ENCODE results near the gene PKNOX2.

Gene PKNOX2

GRCh38 chr11:125457814-125458343 is 293.3 kb downstream of the PKNOX2 start:
- Histone ChIP-seq H4K12ac (ENCODE audit: low read depth, low read length) (no peak overlapping the region), H2BK12ac (ENCODE audit: low read length) (no peak overlapping the region), H3K27me3 (ENCODE audit: insufficient read depth, low read length) (no peaks in the 10 kb centered on the region), H3K4ac (ENCODE audit: low read depth, low read length) (no peak overlapping the region), H3K4me1 (ENCODE audit: control insufficient read depth in 1 of 2, insufficient read depth in 2 of 2, low read length in 2 of 2) (peaks cover 0 to 3% of the 10 kb centered on the region in 2 experiments), H2AK5ac (ENCODE audit: low read length) (no peak overlapping the region), H3K23ac (ENCODE audit: low read length) (no peak overlapping the region), H4K91ac (ENCODE audit: low read depth, low read length) (no peak overlapping the region), H2BK120ac (ENCODE audit: insufficient read depth, low read length, poor library complexity) (no peak overlapping the region), H3K9ac (ENCODE audit: low read length) (no peak overlapping the region), H3K9me3 (ENCODE audit: insufficient read depth, low read depth, low read length) (no peaks in the 10 kb centered on the region), H4K8ac (ENCODE audit: low read depth, low read length) (no peak overlapping the region), H3K4me3 (ENCODE audit: low read depth, low read length) (no peak overlapping the region), H2AFZ (ENCODE audit: insufficient read depth, low read length, poor library complexity) (no peak overlapping the region), H3K14ac (ENCODE audit: low read length) (no peak overlapping the region), H3K79me1 (ENCODE audit: low read length) (no peaks in the 10 kb centered on the region), H3K4me2 (ENCODE audit: low read length) (peak overlapping the region; percentile 28), H3K79me2 (ENCODE audit: control insufficient read depth, insufficient read depth, low read length, poor library complexity) (no peaks in the 10 kb centered on the region), H3K36me3 (ENCODE audit: control insufficient read depth in 1 of 2, insufficient read depth in 2 of 2, low read length in 2 of 2) (no peaks in the 10 kb centered on the region), H3K18ac (ENCODE audit: low read length) (no peak overlapping the region), H2BK5ac (ENCODE audit: low read depth, low read length, poor library complexity) (no peak overlapping the region), H3K27ac (ENCODE audit: low read depth, low read length) (no peak overlapping the region)
- no CpG with 5 or more reads among the region's 12 CpGs for WGBS (ENCODE audit: extremely low coverage, insufficient coverage, insufficient read length)
- peak in 1 of 2 donors; percentile 6 for DNase-seq

DNA sequence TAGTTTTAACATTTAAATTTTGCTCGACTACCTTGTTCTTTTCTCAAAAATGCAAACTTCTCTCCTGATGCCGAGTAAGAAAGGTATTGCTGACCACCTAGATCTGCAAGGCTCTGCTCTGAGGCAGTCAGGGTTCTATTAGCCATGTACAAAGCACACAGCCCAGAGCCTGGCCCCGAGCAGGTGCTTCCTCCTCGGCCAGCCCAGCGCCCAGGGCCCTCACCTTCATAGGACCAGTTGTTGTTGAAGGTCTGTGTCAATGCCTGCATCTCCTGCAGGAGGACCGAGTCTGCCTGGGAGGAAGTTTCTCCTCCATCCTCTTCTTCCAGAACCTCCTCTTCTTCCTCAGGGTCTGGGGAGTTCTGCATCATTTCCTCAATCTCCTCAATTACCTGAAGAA is 295.7 kb downstream of the PKNOX2 start:
- Histone ChIP-seq H3K27ac (ENCODE audit: low read depth, low read length) (no peak overlapping the region), H3K4me3 (ENCODE audit: low read depth, low read length) (no peak overlapping the region), H3K79me2 (ENCODE audit: control insufficient read depth, insufficient read depth, low read length, poor library complexity) (no peaks in the 10 kb centered on the region), H3K36me3 (ENCODE audit: control insufficient read depth in 1 of 2, insufficient read depth in 2 of 2, low read length in 2 of 2) (no peaks in the 10 kb centered on the region), H3K4me2 (ENCODE audit: low read length) (no peak overlapping the region), H3K9me3 (ENCODE audit: insufficient read depth, low read depth, low read length) (no peaks in the 10 kb centered on the region), H3K14ac (ENCODE audit: low read length) (no peak overlapping the region), H3K79me1 (ENCODE audit: low read length) (no peaks in the 10 kb centered on the region), H4K91ac (ENCODE audit: low read depth, low read length) (no peak overlapping the region), H2AFZ (ENCODE audit: insufficient read depth, low read length, poor library complexity) (no peak overlapping the region), H3K23ac (ENCODE audit: low read length) (no peak overlapping the region), H2BK120ac (ENCODE audit: insufficient read depth, low read length, poor library complexity) (no peak overlapping the region), H2BK12ac (ENCODE audit: low read length) (no peak overlapping the region), H2AK5ac (ENCODE audit: low read length) (no peak overlapping the region), H3K4ac (ENCODE audit: low read depth, low read length) (no peak overlapping the region), H3K27me3 (ENCODE audit: insufficient read depth, low read length) (no peaks in the 10 kb centered on the region), H3K9ac (ENCODE audit: low read length) (no peak overlapping the region), H2BK5ac (ENCODE audit: low read depth, low read length, poor library complexity) (no peak overlapping the region), H4K12ac (ENCODE audit: low read depth, low read length) (no peak overlapping the region), H3K18ac (ENCODE audit: low read length) (no peak overlapping the region), H4K8ac (ENCODE audit: low read depth, low read length) (no peak overlapping the region), H3K4me1 (ENCODE audit: control insufficient read depth in 1 of 2, insufficient read depth in 2 of 2, low read length in 2 of 2) (peaks cover 0 to 3% of the 10 kb centered on the region in 2 experiments)
- no CpG with 5 or more reads among the region's 6 CpGs for WGBS (ENCODE audit: extremely low coverage, insufficient coverage, insufficient read length)
- DNase-seq, result no peak

GRCh38 chr11:125463590-125464269 is 299.2 kb downstream of the PKNOX2 start:
- Histone ChIP-seq H3K4me1 (ENCODE audit: control insufficient read depth in 1 of 2, insufficient read depth in 2 of 2, low read length in 2 of 2) (no peaks in the 10 kb centered on the region), H3K14ac (ENCODE audit: low read length) (no peak overlapping the region), H2BK120ac (ENCODE audit: insufficient read depth, low read length, poor library complexity) (no peak overlapping the region), H3K18ac (ENCODE audit: low read length) (no peak overlapping the region), H3K23ac (ENCODE audit: low read length) (no peak overlapping the region), H3K27ac (ENCODE audit: low read depth, low read length) (no peak overlapping the region), H3K9ac (ENCODE audit: low read length) (no peak overlapping the region), H3K4me2 (ENCODE audit: low read length) (no peak overlapping the region), H3K27me3 (ENCODE audit: insufficient read depth, low read length) (no peaks in the 10 kb centered on the region), H4K8ac (ENCODE audit: low read depth, low read length) (no peak overlapping the region), H4K91ac (ENCODE audit: low read depth, low read length) (no peak overlapping the region), H3K9me3 (ENCODE audit: insufficient read depth, low read depth, low read length) (no peaks in the 10 kb centered on the region), H2BK12ac (ENCODE audit: low read length) (no peak overlapping the region), H3K79me2 (ENCODE audit: control insufficient read depth, insufficient read depth, low read length, poor library complexity) (no peaks in the 10 kb centered on the region), H3K36me3 (ENCODE audit: control insufficient read depth in 1 of 2, insufficient read depth in 2 of 2, low read length in 2 of 2) (no peaks in the 10 kb centered on the region), H2AFZ (ENCODE audit: insufficient read depth, low read length, poor library complexity) (no peak overlapping the region), H2BK5ac (ENCODE audit: low read depth, low read length, poor library complexity) (no peak overlapping the region), H3K4ac (ENCODE audit: low read depth, low read length) (no peak overlapping the region), H3K4me3 (ENCODE audit: low read depth, low read length) (no peak overlapping the region), H2AK5ac (ENCODE audit: low read length) (no peak overlapping the region), H4K12ac (ENCODE audit: low read depth, low read length) (no peak overlapping the region), H3K79me1 (ENCODE audit: low read length) (no peaks in the 10 kb centered on the region)
- no CpG with 5 or more reads among the region's 5 CpGs for WGBS (ENCODE audit: extremely low coverage, insufficient coverage, insufficient read length)
- DNase-seq, result no peak

GRCh38 chr11:125464270-125464662 is 299.7 kb downstream of the PKNOX2 start:
- no peak overlapping the region for H2AK5ac ChIP-seq (ENCODE audit: low read length)
- H3K23ac ChIP-seq (ENCODE audit: low read length), result no peak overlapping the region
- no peak overlapping the region for H4K8ac ChIP-seq (ENCODE audit: low read depth, low read length)
- H3K27me3 ChIP-seq (ENCODE audit: insufficient read depth, low read length), result no peaks in the 10 kb centered on the region
- no peak overlapping the region for H3K4me2 ChIP-seq (ENCODE audit: low read length)
- no peaks in the 10 kb centered on the region for H3K36me3 ChIP-seq (ENCODE audit: control insufficient read depth in 1 of 2, insufficient read depth in 2 of 2, low read length in 2 of 2)
- no peak overlapping the region for H2AFZ ChIP-seq (ENCODE audit: insufficient read depth, low read length, poor library complexity)
- no peak overlapping the region for H2BK120ac ChIP-seq (ENCODE audit: insufficient read depth, low read length, poor library complexity)
- DNase-seq, result no peak
- no peak overlapping the region for H3K18ac ChIP-seq (ENCODE audit: low read length)
- H3K9ac ChIP-seq (ENCODE audit: low read length), result no peak overlapping the region
- H3K27ac ChIP-seq (ENCODE audit: low read depth, low read length), result no peak overlapping the region
- no peaks in the 10 kb centered on the region for H3K79me2 ChIP-seq (ENCODE audit: control insufficient read depth, insufficient read depth, low read length, poor library complexity)
- H3K4me1 ChIP-seq (ENCODE audit: control insufficient read depth in 1 of 2, insufficient read depth in 2 of 2, low read length in 2 of 2), result peaks cover 0 to 3% of the 10 kb centered on the region in 2 experiments
- H3K79me1 ChIP-seq (ENCODE audit: low read length), result no peaks in the 10 kb centered on the region
- no peak overlapping the region for H3K14ac ChIP-seq (ENCODE audit: low read length)
- WGBS (ENCODE audit: extremely low coverage, insufficient coverage, insufficient read length), result no CpG with 5 or more reads among the region's 4 CpGs
- H3K4me3 ChIP-seq (ENCODE audit: low read depth, low read length), result no peak overlapping the region
- H3K9me3 ChIP-seq (ENCODE audit: insufficient read depth, low read depth, low read length), result no peaks in the 10 kb centered on the region
- H4K12ac ChIP-seq (ENCODE audit: low read depth, low read length), result no peak overlapping the region
- H4K91ac ChIP-seq (ENCODE audit: low read depth, low read length), result no peak overlapping the region
- H3K4ac ChIP-seq (ENCODE audit: low read depth, low read length), result no peak overlapping the region
- H2BK12ac ChIP-seq (ENCODE audit: low read length), result no peak overlapping the region
- H2BK5ac ChIP-seq (ENCODE audit: low read depth, low read length, poor library complexity), result no peak overlapping the region
